ACC112 (cell line): ENCODE measurements around the gene SRSF5.
A peak's percentile ranks its signal among the peaks of the same experiment; 100 is the strongest.

Experiments
- H2AFZ ChIP-seq: fragments of 200-600 bp; sonication (generic); one replicate; pipeline ENCODE4 v1.6.0; 2017; ENCODE audit warnings: antibody characterized with exemption, low read length; ENCODE audit not compliant: unreplicated experiment
- H3K27ac ChIP-seq: fragments of 200-600 bp; sonication (generic); 2 replicates; pipeline ENCODE4 v1.5.1; 2014; ENCODE audit warnings: low read depth, mild to moderate bottlenecking, antibody characterized with exemption, low read length, moderate library complexity
- H3K27me3 ChIP-seq: fragments of 200-600 bp; sonication (generic); 2 replicates; pipeline ENCODE4 v1.6.1; 2014; ENCODE audit warnings: mild to moderate bottlenecking, antibody characterized with exemption, low read length, moderate library complexity, mixed read lengths; ENCODE audit not compliant: insufficient read depth
- H3K36me3 ChIP-seq: fragments of 200-600 bp; sonication (generic); 2 replicates; pipeline ENCODE4 v1.6.1; 2016; ENCODE audit warnings: mild to moderate bottlenecking, antibody characterized with exemption, low read length, moderate library complexity, mixed read lengths; ENCODE audit not compliant: insufficient read depth
- H3K4me1 ChIP-seq: fragments of 200-600 bp; sonication (generic); one replicate; pipeline ENCODE4 v1.6.1; 2016; ENCODE audit warnings: low read length, mixed read lengths; ENCODE audit not compliant: insufficient read depth, unreplicated experiment, control insufficient read depth
- H3K4me3 ChIP-seq: fragments of 200-600 bp; sonication (generic); 2 replicates; pipeline ENCODE4 v1.5.1; 2014; ENCODE audit warnings: mild to moderate bottlenecking, low read depth, low read length
- H3K79me2 ChIP-seq: fragments of 200-600 bp; sonication (generic); one replicate; pipeline ENCODE4 v1.6.0; 2016; ENCODE audit warnings: low read length; ENCODE audit not compliant: control insufficient read depth, unreplicated experiment, insufficient read depth

The SRSF5 gene

GRCh38 chr14:69752773-69753172 is 14.2 kb upstream of the SRSF5 start:
- Histone ChIP-seq H3K36me3 (no peaks in the 10 kb centered on the region), H3K4me3 (no peak overlapping the region), H3K79me2 (no peaks in the 10 kb centered on the region), H2AFZ (no peak overlapping the region), H3K4me1 (no peaks in the 10 kb centered on the region), H3K27ac (no peak overlapping the region), H3K27me3 (no peaks in the 10 kb centered on the region)

- no peaks in the 10 kb centered on the region for H3K79me2 ChIP-seq
- H3K36me3 ChIP-seq: no peaks in the 10 kb centered on the region
- H2AFZ ChIP-seq: no peak overlapping the region
- H3K4me3 ChIP-seq: no peak overlapping the region
- H3K27ac ChIP-seq: no peak overlapping the region
- no peaks in the 10 kb centered on the region for H3K27me3 ChIP-seq
- H3K4me1 ChIP-seq: no peaks in the 10 kb centered on the region
Observed at GRCh38 chr14:69753860-69754259, 13.1 kb upstream of the SRSF5 start.

- no peaks in the 10 kb centered on the region for H3K36me3 ChIP-seq
- H3K4me3 ChIP-seq: no peak overlapping the region
- no peaks in the 10 kb centered on the region for H3K79me2 ChIP-seq
- H2AFZ ChIP-seq: no peak overlapping the region
- H3K27ac ChIP-seq: no peak overlapping the region
- no peaks in the 10 kb centered on the region for H3K27me3 ChIP-seq
- no peaks in the 10 kb centered on the region for H3K4me1 ChIP-seq
Observed at GRCh38 chr14:69754487-69754886, 12.5 kb upstream of the SRSF5 start.

GRCh38 chr14:69755296-69755695 is 11.6 kb upstream of the SRSF5 start:
- Histone ChIP-seq H3K4me1 (no peaks in the 10 kb centered on the region), H3K27ac (no peak overlapping the region), H3K36me3 (no peaks in the 10 kb centered on the region), H2AFZ (no peak overlapping the region), H3K4me3 (no peak overlapping the region), H3K79me2 (no peaks in the 10 kb centered on the region), H3K27me3 (no peaks in the 10 kb centered on the region)

- H3K36me3 ChIP-seq: no peaks in the 10 kb centered on the region
- H3K27me3 ChIP-seq: no peaks in the 10 kb centered on the region
- H3K4me3 ChIP-seq: no peak overlapping the region
- H3K79me2 ChIP-seq: no peaks in the 10 kb centered on the region
- H2AFZ ChIP-seq: no peak overlapping the region
- peaks cover 5% of the 10 kb centered on the region for H3K4me1 ChIP-seq
- H3K27ac ChIP-seq: no peak overlapping the region
Observed at GRCh38 chr14:69755784-69756183, 11.2 kb upstream of the SRSF5 start.

GRCh38 chr14:69756298-69756697 is 10.6 kb upstream of the SRSF5 start:
- no peak overlapping the region for H2AFZ ChIP-seq
- H3K27me3 ChIP-seq: no peaks in the 10 kb centered on the region
- no peak overlapping the region for H3K27ac ChIP-seq
- no peaks in the 10 kb centered on the region for H3K79me2 ChIP-seq
- H3K36me3 ChIP-seq: no peaks in the 10 kb centered on the region
- no peak overlapping the region for H3K4me3 ChIP-seq
- H3K4me1 ChIP-seq: peaks cover 6% of the 10 kb centered on the region

- no peaks in the 10 kb centered on the region for H3K79me2 ChIP-seq
- H2AFZ ChIP-seq: peak overlapping the region; percentile 60
- H3K36me3 ChIP-seq: no peaks in the 10 kb centered on the region
- H3K4me1 ChIP-seq: peaks cover 6% of the 10 kb centered on the region
- H3K4me3 ChIP-seq: no peak overlapping the region
- no peaks in the 10 kb centered on the region for H3K27me3 ChIP-seq
- H3K27ac ChIP-seq: no peak overlapping the region
Observed at GRCh38 chr14:69760810-69761209, 6.1 kb upstream of the SRSF5 start.

- H3K27me3 ChIP-seq: no peaks in the 10 kb centered on the region
- H3K79me2 ChIP-seq: peaks cover 19% of the 10 kb centered on the region
- H3K4me3 ChIP-seq: no peak overlapping the region
- no peak overlapping the region for H3K27ac ChIP-seq
- peaks cover 18% of the 10 kb centered on the region for H3K4me1 ChIP-seq
- H3K36me3 ChIP-seq: peaks cover 13% of the 10 kb centered on the region
- peak overlapping the region; percentile 14 for H2AFZ ChIP-seq
Observed at GRCh38 chr14:69763761-69764510, 3.0 kb upstream of the SRSF5 start.

- Histone ChIP-seq H2AFZ (no peak overlapping the region), H3K4me3 (peak overlapping the region; percentile 99), H3K79me2 (peaks cover 43% of the 10 kb centered on the region), H3K27ac (peak overlapping the region; percentile 99), H3K4me1 (peaks cover 19% of the 10 kb centered on the region), H3K27me3 (no peaks in the 10 kb centered on the region), H3K36me3 (peaks cover 45% of the 10 kb centered on the region)
Observed at GRCh38 chr14:69767369-69767999, 542 bp downstream of the SRSF5 start.

- Histone ChIP-seq H3K79me2 (peaks cover 47% of the 10 kb centered on the region), H3K36me3 (peaks cover 58% of the 10 kb centered on the region), H3K4me1 (peaks cover 19% of the 10 kb centered on the region), H3K27ac (no peak overlapping the region), H3K4me3 (peak overlapping the region; percentile 99), H3K27me3 (no peaks in the 10 kb centered on the region), H2AFZ (no peak overlapping the region)
Observed at GRCh38 chr14:69768873-69769272, 1.9 kb downstream of the SRSF5 start.

GRCh38 chr14:69769623-69770022 is 2.7 kb downstream of the SRSF5 start:
- peaks cover 62% of the 10 kb centered on the region for H3K36me3 ChIP-seq
- peak overlapping the region; percentile 49 for H3K4me3 ChIP-seq
- H3K4me1 ChIP-seq: peaks cover 19% of the 10 kb centered on the region
- H3K79me2 ChIP-seq: peaks cover 47% of the 10 kb centered on the region
- no peak overlapping the region for H2AFZ ChIP-seq
- H3K27me3 ChIP-seq: no peaks in the 10 kb centered on the region
- no peak overlapping the region for H3K27ac ChIP-seq
